ENCODE measurements around the gene SLC9A9.

Gene SLC9A9

GRCh38 chr3:143506190-143506589 lies 342.1 kb downstream of the SLC9A9 start:
- DNase-seq (ENCODE audit: low spot score): no peak

DNA sequence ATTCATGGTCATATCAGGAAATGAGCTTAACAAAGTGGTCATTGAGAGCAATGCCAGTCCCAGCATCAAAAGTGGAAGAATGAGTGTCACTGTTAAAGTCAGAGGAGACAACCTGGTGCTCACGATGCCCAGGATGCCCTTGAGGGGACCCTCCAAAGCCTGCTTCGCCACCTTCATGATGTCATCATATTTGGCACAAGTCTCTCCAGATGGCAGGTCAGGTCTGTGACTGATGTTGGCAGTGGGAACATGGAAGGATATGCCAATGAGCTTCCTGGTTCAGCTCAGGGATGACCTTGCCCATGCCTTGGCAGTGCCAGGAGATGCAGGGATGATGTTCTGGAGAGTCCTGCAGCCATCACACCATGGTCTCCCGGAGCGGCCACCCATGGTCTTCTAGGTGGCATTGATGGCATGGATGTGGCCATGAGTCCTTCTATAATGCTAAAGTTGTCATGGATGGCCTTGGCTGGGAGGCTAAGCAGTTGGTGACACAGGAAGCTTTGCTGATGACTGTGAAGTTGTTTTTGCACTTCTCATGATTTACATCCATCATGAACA lies 344.9 kb downstream of the SLC9A9 start:
- DNase-seq (ENCODE audit: low spot score): no peak

- DNase-seq (ENCODE audit: low spot score): no peak
Observed at GRCh38 chr3:143502081-143502480, 346.2 kb downstream of the SLC9A9 start.

DNA sequence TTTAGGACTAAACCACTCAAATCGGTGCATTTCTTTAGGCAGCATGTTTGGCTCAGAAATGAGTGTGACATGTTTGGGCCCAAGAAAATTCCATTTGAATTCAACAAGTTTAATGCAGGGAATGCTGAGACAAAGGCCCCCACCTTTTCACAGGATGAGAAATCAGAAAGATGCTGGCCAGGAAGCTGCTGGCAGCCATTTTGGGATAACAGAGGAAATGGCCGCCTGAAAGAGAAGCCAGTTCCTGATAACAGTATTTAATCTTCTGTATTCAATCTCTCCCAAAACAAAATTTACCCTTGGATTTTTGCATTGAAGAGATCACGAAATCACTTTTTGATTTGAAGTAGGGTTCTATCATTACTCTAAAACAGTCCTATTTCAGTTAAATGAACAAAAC lies 350.9 kb downstream of the SLC9A9 start:
- no peak for DNase-seq (ENCODE audit: low spot score)

- no peak for DNase-seq (ENCODE audit: low spot score)
Observed at GRCh38 chr3:143496191-143496590, 352.1 kb downstream of the SLC9A9 start.

DNA sequence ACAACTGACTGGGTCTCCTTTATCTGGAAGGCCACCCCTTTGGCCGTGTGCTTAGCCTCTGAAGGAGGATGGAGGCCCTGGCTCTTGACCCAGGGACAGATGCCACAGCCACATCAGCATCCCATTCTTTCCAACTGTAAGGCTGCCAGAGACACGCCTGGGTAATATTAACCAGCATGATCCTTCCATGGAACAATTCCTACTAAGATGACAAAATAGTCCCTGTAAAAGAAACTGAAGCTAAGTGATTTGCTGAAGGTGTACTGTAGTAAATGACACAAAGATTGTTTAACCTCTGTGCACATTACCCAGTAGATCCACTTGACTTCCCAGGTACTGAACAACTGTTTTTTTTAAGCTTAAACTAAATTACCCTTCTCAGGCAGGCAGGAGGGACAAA lies 352.7 kb downstream of the SLC9A9 start:
- DNase-seq (ENCODE audit: low spot score): no peak

GRCh38 chr3:143486611-143487010 lies 361.7 kb downstream of the SLC9A9 start:
- DNase-seq (ENCODE audit: low spot score): no peak

DNA sequence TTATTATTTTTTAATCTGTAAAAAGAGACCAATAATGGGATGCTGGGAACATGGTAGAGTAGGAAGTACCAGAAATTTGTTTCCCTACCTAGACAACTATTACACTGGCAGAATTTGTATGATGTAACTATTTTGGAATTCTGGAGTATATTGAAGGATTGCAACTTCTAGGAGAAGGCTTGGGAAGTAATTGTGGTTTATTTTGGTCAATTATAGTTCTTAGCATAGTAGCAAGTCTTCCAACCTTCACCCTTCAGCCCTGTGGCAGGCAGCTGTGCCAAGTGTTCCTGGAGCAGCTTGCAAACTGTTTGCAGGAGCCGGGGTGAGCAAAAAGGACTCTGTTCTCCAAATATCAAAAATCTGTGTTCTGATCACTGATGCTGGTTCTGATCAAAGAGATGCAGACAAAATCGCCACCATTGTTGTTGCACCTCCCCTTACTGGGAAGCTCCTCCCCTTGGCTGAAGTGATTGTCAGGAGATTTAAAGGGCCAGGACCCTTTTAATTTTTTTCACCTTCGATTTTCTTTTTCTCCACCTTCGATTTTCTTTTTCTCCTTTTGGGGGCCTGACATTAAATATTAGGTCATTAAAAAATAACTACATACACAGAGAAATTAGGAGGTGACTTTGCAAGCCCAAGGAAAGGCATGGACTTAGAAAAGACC lies 363.3 kb downstream of the SLC9A9 start:
- no peak for DNase-seq (ENCODE audit: low spot score)

DNA sequence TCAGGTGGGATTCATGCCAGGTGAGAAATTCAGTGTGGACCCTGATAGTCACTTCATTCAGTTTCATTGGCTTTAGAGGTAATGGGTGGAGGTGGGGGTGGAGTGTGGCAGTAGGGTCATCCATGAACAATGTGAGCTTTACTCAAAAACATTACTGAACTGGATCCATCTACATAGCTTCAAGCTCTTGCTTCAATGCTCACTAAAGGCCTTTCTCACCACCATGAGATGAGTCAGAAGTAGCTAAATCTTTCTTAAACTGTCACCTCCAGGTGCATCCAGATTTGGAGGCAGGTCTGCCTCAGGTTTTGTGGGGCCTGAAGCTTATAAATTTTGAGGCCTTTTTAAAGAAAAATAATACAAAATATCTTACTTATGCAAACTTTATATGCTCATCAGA lies 365.1 kb downstream of the SLC9A9 start:
- no peak for DNase-seq (ENCODE audit: low spot score)

DNA sequence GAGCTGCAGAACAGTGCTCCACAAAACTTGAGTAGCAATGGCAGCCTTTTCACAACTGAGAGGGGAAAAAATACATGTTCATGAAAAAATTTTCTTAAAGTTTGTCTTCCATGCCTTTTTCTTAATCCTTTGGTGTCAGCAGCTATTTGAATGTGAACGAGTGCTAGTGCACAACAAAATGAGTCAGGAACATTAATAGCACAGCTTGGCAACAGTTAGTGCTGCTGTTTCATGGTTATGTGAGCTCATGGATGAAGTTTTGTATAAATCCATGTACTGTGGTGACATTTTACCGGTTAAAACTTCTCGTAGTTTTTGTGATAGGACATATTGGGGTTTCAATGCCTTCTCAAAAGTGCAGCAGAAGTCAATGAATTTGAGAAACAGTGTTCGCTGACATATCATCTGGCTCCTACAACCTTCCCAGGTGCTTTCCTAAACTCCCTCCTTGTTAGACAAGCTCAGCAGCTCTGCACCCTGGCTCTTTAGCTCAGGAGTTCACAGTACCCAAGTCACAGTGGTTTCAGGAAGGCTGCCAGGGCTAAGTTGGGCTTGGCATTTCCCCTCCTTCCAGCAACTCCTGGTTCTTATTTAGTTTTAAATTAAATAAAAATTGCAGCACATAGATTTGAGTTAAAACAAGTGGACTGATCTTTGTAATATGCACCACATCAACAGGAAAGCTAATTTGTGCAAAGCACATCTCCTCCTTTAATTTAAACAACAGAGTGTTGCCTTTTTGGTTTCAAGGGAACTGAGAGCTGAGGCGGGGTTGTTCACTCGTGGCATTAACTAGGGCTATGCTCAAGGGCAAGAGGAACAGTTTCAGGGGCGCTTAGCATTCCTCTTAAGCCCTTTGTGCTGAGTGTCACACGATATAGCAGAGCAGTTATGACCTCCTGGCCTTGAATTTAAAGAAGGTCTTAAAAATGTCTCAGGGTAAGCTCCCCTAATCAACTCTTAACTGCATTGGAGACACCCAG lies 365.9 kb downstream of the SLC9A9 start:
- DNase-seq (ENCODE audit: low spot score): no peak

DNA sequence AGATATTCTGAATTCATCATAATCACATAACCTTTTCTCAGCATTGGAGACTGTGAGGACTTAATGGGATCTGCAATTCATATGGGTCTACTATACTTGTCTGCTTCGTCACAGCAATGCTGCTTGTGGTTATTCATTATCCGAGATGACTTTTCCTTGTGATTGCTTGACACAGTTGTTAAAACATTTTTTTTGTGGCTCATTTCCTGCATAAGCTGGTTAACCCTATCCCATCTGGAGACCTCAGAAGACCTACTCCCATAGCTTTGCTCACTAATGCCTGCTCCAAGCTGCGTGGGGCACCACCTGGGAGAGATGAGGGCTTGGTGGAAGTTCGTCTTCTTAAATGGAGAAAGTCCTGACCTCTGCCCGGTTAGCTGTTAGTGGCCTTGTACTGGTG lies 367.9 kb downstream of the SLC9A9 start:
- DNase-seq (ENCODE audit: low spot score): no peak

- no peak for DNase-seq (ENCODE audit: low spot score)
Observed at GRCh38 chr3:143479727-143480126, 368.5 kb downstream of the SLC9A9 start.

DNA sequence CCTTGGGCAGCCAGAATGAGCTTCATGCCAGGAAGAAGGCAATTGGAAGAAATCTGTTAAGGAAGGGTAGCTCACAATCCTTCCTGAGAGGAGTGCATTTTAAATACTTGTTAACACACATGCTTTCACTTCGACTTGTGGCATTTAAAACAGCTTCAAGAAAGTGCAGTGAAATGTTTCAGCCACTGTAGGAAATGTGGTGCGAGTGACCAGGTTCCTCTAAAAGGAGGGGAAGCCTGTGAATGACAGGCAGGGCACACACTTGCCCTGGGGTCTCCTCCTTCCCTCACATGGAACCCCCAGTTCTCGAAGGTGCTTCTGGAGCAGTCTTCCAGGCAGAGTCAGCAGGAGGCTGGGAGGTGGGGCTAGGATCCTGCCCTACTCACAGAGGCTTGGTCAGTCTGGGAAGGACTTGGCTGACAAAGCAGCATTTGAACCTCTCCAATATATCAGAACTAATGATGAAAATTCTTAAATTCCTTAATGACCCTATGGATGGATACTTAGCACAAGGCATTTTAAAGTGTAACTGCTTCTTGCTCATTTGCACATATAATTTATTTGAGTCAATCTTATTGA lies 370.1 kb downstream of the SLC9A9 start:
- DNase-seq (ENCODE audit: low spot score): no peak

DNA sequence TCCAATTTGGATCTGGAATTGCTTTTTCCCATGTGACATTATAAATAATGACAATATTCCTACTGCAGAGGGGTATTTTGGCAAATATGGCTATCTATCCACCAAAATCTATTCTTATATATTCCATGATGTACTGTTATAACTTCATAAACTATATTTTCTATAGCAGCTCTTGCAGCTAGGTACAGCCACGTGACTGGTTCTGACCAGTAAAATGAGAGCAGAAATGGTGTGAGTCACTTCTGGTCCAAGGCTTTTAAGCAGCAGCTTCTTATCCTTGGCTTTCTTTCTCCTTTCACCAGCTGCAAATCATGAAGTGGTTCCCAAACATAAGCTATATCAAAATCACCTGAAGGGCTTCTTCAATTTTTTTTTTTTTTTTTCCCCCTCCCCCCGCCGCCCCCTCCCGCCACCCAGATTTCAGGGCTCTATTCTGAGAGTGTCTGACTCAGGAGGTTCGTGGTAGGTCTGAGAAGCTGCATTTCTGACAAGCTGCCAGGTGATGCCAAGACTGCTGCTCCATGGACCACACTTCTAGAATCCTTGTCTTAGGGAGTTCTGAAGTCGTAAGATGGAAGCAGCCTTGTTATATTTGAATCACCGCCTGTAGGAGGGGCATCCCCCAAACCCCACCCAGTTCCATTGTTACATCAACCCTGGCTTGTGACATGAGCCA lies 371.2 kb downstream of the SLC9A9 start:
- no peak for DNase-seq (ENCODE audit: low spot score)

DNA sequence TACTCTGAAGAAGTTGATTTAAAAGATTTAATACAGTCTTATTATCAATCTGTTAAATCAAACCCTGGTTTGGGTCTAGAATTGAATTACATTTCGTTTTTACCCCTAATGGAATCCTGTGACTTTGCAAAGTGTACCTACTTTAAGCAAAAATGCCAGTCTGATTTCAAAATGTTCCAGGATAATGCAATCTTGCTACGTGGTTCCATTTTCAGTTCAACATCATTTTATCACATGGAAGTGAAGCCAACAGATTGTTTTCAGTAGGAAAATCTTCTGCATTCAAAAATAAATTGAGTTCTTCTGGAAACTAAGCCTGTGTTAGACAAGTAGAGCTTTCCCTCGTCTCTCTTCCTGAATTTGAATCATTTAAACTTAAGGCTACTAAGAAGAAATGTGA lies 372.3 kb downstream of the SLC9A9 start:
- DNase-seq (ENCODE audit: low spot score): no peak

GRCh38 chr3:143472731-143473523 lies 375.3 kb downstream of the SLC9A9 start:
- DNase-seq (ENCODE audit: low spot score): no peak

- no peak for DNase-seq (ENCODE audit: low spot score)
Observed at GRCh38 chr3:143471705-143472104, 376.6 kb downstream of the SLC9A9 start.

DNA sequence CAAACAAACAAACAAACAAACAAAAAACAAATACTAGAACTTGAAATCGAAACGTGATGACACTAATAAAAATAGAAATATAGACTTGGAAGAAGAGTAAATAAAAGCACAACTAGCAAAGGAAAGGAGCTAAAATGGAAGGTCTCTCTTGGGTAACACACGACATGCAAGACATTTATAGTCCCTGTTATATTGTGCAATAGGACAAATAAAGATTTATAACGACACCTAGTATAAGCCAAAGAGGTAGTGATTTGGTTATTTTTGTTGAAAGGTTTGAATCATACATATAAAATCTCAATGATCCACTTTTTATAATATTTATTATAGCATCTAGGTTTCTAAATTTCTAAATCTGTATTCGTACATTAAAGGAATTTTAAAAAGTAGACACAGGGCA lies 379.1 kb downstream of the SLC9A9 start:
- no peak for DNase-seq (ENCODE audit: low spot score)

DNA sequence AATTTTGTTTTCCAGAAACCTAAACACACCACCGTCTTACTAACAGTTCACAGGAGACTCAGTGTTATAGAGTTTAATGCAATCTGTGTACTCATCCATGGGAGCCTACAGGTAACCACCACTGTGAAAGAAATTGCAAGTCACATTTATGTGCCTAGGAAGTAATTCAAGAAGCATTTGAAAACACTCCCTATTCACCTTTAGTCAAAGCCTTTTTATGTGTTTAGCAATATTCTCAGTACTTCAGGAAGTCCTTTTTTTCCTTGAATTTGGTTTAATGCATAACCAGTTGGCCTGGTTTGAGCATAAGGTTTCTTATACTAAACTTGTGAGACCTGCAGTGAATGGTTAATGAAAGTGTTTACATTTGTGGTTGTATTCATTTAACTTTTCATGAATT lies 382.6 kb downstream of the SLC9A9 start:
- no peak for DNase-seq (ENCODE audit: low spot score)

GRCh38 chr3:143464850-143465249 lies 383.4 kb downstream of the SLC9A9 start:
- no peak for DNase-seq (ENCODE audit: low spot score)

- DNase-seq (ENCODE audit: low spot score): no peak
Observed at GRCh38 chr3:143455480-143455879, 392.8 kb downstream of the SLC9A9 start.

Measured in activated CD4-positive, alpha-beta T cell treated with anti-CD3 and anti-CD28 coated beads, Interleukin-2, Interleukin-4, amounts not matched to agents 100 ng/mL and 50 ng/mL, durations not matched to agents 16 hours and 8 hours (primary cell).